NOMO-1 treated with dmso at 0.1 percent for 144 hours (cell line): ENCODE results near the gene SOX13.

Experiments
- DNase-seq: peaks from one replicate; lab custom pipeline; 2025; ENCODE audit not compliant: unreplicated experiment; lab: John Stamatoyannopoulos, UW

The SOX13 gene

GRCh38 chr1:204104331-204105130 is 31.6 kb downstream of the SOX13 start:
- DNase-seq = no peak

GRCh38 chr1:204105131-204105515 is 32.2 kb downstream of the SOX13 start:
- no peak for DNase-seq

GRCh38 chr1:204106825-204107224 is 33.9 kb downstream of the SOX13 start:
- DNase-seq = no peak

GRCh38 chr1:204107892-204108291 is 35.0 kb downstream of the SOX13 start:
- DNase-seq = no peak

- no peak for DNase-seq
These were observed 35.6 kb downstream of the SOX13 start for GRCh38 chr1:204108312-204109141.

GRCh38 chr1:204110894-204111633 is 38.1 kb downstream of the SOX13 start:
- DNase-seq = no peak

GRCh38 chr1:204112876-204113730 is 40.2 kb downstream of the SOX13 start:
- no peak for DNase-seq

GRCh38 chr1:204113896-204114295 is 41.0 kb downstream of the SOX13 start:
- no peak for DNase-seq

- DNase-seq = peak; percentile 52
These were observed 41.7 kb downstream of the SOX13 start for GRCh38 chr1:204114606-204115005.

- DNase-seq = no peak
These were observed 42.2 kb downstream of the SOX13 start for GRCh38 chr1:204115116-204115515.

- DNase-seq = no peak
These were observed 43.6 kb downstream of the SOX13 start for GRCh38 chr1:204116539-204116938.

GRCh38 chr1:204121840-204122555 is 49.1 kb downstream of the SOX13 start:
- DNase-seq = no peak

GRCh38 chr1:204123376-204123775 is 50.5 kb downstream of the SOX13 start:
- peak; percentile 24 for DNase-seq

- DNase-seq = no peak
These were observed 51.7 kb downstream of the SOX13 start for GRCh38 chr1:204124639-204125038.

- DNase-seq = no peak
These were observed 52.9 kb downstream of the SOX13 start for GRCh38 chr1:204125759-204126351.

- DNase-seq = no peak
These were observed 53.5 kb downstream of the SOX13 start for GRCh38 chr1:204126386-204126785.

GRCh38 chr1:204126956-204127355 is 54.0 kb downstream of the SOX13 start:
- DNase-seq = no peak

GRCh38 chr1:204127597-204128242 is 54.8 kb downstream of the SOX13 start:
- no peak for DNase-seq

GRCh38 chr1:204128464-204128963 is 55.6 kb downstream of the SOX13 start:
- no peak for DNase-seq
